Stimulated activated naive CD4-positive, alpha-beta T cell (primary cell): Measurements from ENCODE around the gene ZCCHC3.
A peak's percentile ranks its signal among the peaks of the same experiment; 100 is the strongest.
"Not testable (repeated sequence)": the region's sequence is repeated elsewhere in the genome, so short reads cannot be mapped to it uniquely, and the experiment has no call there.

Experiments
- DNase-seq, 6 experiments: peaks; one replicate each; lab custom pipeline; 2025; lab: John Stamatoyannopoulos, UW

The ZCCHC3 gene

DNA sequence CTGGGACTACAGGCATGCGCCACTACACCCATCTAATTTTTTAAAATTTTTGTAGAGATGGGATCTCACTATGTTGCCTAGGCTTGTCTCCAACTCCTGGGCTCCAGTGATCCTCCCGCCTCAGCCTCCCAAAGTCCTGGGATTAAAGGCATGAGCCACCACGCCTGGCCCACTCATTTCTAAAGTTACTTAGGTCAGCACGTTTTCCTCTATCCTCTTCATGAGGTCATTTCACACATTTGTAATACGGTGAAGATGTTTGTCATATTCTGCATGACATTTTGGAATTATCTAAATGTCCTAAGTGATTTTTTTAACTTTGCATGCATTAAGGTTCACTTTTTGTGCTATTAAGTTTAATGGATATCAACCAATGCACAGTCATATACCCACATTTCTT lies 16.0 kb downstream of the ZCCHC3 start:
- DNase-seq = no peak

DNA sequence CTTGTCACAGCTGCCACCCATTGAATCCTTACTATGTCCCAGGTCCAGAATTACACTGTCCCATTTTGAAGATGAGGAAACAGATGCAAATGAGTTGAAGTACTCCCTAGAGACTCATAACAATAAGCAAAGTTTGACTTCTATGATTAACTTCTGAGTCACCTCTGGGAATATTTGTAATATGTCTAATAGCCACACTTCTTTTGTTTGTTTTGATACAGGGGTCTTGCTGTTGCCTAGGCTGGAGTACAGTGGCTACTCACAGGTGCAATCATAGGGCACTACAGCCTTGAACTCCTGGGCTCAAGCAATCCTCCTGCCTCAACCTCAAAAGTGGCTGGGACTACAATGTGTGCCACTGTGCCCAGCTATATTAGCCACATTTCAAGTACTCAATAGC lies 16.6 kb downstream of the ZCCHC3 start:
- DNase-seq = no peak

DNA sequence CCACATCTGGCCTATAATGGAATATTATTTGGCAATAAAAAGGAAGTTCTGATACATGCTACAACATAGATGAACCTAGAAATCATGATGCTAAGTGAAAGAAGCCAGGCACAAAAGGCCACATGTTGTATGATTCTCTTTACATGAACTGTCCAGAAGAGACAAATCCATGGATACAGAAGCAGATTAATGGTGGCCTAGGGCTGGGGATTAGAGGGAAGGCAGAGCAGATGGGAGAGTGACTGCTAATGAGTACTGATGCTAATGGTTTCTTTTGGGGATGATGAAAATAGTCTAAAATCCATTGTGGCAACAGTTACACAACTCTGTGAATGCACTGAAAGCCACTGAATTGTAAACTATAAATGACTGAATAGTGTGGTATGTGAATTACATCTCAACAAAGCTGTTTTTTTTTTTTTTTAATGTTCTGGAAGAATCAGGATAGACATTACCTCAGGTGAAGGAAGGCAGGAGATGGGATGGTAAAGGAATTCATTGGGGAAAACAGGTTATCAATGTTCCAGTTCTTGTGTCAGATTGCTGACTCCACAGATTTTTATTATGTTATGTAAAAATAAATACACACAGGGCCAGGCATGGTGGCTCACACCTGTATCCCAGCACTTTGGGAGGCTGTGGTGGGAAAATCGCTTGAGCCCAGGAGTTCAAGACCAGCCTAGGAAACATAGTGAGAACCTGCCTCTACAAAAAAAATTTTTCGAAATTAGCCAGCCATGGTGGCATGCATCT lies 19.1 kb downstream of the ZCCHC3 start:
- no peak for DNase-seq

DNA sequence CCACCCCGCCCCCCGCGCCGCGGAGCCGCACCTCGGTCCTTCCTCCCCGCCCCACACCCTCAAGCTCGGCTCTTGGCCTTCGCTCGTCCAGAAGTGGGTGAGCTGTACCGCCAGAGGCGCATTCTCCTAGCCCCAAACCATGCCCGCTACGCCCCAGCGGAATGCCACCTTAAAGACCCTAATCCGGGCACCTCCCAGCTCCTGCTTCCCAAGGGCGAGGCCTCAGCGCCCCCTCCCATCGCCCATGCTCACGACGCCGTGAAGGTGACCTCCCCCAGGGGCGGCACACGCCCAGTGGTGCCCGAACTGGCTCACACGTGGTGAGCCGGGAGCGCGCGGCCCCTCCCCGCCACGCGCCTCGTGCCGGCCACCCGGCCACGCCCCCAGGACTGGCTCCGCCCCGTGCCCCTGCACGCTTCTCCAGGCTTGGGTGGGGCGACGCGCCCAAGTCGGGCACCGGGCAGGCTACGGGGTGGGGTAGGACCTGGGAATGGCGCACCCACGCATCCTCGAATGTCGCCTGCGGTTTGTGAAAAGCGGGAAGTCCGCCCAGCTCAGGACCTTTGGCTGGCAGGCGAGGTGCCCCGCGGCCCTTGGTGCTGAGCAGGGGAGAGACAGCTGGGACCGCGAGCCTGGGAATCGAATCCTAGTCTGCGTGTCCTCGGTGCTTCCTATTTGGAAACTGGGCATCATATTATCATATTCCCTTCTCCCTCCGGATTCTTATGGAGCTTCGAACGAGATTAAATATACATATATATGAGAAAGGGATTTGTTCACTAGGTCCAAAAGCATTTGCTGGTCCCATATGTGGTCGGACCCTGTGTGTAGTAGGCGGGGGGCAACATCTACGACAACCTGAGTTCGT lies 27.0 kb downstream of the ZCCHC3 start:
- DNase-seq = peak; percentile 64 to 84 (median 83)

DNA sequence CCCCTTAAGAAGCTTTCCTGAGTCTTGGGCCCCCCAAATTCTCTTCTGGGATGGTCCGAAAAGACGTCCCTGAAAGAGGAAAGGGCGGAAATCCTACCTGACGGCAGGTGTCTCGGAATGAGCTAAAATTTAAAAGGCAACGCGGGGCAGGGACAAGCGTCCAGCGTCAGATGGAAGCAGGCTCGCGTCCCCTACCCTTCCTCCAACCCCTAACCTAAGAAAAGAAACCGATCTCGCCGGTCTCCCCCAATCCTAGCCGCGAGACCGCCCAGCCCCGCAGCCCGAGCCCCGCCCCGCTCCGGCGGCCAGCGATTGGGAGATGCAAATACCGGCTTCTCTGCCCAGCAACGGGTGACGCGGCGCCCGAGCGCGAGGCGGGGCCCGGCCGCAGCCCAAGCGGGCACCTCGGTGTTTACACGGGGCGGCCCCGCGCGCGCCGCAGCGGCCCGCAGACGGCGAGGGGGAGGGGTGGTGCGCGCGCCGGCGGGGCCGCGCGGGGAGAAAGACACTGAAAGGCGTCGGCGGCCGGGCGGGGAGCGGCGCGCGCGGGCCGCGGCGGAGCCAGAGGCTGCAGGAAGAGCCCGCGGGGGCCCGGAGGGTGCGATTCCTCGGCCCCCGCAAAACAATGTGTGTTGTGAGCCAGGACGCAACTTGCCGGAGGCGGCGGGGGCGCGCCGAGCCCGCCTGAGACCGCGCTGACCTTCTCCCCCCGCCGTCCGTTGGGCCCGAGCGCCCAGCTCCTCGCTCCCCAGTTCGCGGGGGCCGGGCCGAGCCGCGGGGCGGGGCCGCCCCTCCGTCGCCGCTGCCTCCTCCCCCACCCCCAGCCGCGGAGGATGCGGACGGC lies 27.9 kb downstream of the ZCCHC3 start, which contains the start of gene SOX12:
Gene SOX12 (plus strand): TSS at position 508 of the 844 bp plus-strand sequence. CDS start 373 bp downstream, outside the sequence.
- DNase-seq = peak; percentile 88 to 97 (median 92)

DNA sequence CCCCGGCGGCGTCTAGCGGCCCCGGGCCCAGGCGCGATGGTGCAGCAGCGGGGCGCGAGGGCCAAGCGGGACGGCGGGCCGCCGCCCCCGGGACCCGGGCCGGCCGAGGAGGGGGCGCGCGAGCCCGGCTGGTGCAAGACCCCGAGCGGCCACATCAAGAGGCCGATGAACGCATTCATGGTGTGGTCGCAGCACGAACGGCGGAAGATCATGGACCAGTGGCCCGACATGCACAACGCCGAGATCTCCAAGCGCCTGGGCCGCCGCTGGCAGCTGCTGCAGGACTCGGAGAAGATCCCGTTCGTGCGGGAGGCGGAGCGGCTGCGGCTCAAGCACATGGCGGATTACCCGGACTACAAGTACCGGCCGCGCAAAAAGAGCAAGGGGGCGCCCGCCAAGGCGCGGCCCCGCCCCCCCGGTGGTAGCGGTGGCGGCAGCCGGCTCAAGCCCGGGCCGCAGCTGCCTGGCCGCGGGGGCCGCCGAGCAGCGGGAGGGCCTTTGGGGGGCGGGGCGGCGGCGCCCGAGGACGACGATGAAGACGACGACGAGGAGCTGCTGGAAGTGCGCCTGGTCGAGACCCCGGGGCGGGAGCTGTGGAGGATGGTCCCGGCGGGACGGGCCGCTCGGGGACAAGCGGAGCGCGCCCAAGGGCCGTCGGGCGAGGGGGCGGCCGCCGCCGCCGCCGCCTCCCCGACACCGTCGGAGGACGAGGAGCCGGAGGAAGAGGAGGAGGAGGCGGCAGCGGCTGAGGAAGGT lies 28.7 kb downstream of the ZCCHC3 start:
- DNase-seq = peak; percentile 28 to 76 (median 52)

DNA sequence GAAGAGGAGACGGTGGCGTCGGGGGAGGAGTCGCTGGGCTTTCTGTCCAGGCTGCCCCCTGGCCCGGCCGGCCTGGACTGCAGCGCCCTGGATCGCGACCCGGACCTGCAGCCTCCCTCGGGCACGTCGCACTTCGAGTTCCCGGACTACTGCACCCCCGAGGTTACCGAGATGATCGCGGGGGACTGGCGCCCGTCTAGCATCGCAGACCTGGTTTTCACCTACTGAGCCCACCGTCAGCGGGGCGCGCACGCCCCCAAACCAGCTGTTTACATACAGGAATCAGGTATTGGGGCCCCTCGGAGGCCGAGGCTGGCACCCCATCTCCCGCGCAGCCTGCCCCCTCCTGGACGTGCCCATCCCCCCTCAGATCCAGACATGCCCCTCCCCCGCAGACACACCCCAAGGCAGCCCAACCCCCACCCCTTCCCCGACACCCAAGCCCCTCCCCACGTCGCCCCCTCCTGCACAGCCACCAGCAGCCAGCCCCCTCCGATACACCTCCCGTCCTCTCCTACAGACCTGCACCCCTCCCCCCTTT lies 29.3 kb downstream of the ZCCHC3 start:
- DNase-seq = peak in 2 of 6 experiments; percentile 63 to 68

DNA sequence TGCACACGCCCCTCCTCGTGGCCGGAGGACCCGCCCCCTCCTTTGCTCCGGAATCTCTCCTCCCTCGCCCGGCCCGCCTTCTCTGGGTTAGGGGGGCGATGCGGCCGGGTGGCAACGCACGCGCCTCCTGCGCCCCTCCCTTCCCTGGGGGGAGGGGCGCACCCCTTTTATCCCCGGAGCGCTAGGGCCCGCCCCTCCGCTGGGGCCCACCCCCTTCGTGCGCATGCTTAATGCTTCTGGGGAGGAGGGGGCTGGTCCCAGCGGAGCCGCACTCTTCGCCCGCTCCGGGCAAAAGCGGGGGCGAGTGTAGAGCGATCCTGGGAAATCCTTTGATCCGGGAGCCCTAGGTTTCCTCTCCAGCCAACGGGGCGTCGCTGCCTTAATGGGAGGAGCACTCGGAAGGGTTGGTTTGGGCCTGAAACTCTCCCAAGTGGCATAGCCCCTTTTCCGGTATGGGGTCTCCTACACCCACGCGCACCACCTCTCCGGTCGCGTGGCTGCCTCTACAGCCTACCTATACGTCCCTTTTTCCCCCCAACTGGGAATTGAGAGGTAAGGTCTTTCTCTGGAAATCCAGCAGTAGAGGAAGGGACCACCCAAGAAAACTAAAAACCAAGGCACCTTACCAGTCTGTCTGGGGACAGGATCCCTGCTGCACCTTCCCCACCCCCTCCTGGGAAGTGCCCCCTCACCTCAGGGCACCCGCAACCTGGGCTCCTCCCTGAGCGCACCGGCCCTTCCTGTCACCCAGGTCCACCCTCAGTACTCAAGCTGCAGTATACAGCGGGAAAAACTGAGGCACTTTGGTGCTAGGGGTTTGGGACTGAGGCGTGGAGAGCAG lies 30.0 kb downstream of the ZCCHC3 start:
- peak; percentile 71 to 87 (median 82) for DNase-seq

DNA sequence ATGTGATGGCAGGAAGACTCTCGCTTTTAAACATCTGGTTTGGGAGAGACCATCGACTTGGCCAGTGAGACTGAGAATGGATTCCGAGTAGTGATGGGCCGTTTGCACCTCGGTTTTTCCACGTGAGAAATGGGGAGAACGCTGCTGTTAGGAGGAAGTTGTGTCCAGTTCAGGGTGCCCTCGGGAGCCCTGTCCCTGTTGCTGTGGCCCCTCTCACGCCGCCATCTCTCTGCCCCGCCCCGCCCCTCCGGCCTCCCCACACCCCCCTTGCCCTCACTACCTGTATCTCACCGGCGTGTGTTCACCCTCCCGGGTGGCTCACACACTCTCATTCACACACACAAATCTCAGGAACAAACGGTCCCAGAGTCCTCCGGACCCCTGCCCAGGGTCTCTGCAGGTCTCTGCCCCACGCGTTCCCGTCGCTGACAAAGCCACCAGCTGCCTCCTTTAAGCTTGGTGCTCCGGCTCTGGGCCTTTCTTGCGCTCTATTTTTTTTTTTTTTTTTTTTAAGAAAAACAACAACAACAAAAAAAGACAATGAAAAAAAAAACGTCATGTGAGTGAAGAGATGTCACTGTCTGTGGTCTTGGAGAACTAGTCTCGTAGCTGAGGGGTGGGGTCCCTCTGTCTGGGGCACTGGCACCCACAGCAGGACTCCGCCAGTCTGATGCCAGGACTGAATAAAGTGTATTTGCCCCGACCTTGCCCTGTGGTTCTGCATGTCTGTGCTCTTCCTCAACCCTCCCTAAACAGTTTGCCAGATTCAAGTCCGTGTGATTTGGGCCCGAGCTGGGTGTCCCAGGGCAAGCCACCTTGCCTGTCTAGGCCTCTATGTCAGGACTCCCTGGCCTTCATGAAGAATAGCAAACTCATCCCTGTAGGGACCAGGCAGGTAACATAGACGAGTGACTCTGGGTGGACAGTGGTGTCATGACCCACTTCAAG lies 30.9 kb downstream of the ZCCHC3 start:
- peak in 4 of 6 experiments; percentile 9 to 34 (median 16) for DNase-seq

DNA sequence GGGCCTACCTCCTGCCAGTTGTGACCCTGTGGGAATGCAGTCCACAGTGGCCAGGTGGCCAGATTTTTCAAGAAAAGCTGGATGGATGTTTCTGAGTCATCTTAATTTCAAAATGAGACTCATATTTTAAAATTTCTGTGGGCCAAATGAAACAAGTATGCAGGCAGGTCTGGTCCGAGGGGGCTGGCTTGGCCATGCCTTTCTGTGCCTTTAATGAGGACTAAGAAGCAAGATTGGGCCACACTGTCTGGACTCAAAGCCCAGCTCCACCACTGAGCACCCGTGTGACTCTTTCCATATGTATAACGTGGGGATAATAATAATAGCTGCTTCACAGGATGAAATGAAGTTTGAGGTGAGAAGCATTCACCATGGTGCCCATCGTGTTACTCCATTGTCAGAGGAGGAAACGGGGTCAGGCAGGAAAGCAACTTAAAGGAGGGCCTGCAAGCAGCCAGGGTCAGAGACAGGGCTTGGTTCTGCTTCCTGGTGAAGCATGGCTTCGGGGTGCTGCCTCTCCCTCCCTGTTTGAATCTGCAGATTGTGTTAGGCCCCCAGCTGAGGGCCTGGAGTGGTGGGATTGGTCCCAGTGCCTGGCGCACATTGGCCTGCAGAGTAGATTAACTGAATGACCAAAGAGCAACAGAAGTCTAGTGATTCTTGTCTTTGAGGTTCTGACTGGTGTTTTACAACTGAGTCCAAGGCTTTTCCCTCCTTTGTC lies 31.8 kb downstream of the ZCCHC3 start:
- DNase-seq = no peak

DNA sequence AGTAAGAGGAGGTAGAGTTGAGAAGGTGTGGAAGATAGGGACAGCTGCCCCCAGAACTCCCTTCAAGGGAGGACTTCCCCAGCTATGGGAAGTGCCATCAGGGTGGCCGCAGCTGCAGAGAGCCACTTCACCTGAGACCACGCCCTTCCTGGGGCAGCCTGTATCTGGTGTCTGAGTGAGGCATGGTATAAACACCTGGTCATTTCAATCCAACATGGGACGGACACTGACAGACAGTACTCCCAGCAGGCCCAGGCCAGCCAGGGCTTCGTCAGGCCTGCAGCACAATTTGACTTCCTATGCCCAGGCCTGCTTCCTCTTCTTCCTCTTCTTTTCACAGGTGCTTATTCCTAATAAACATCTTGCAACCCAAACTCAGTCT lies 32.5 kb downstream of the ZCCHC3 start:
- DNase-seq = no peak

DNA sequence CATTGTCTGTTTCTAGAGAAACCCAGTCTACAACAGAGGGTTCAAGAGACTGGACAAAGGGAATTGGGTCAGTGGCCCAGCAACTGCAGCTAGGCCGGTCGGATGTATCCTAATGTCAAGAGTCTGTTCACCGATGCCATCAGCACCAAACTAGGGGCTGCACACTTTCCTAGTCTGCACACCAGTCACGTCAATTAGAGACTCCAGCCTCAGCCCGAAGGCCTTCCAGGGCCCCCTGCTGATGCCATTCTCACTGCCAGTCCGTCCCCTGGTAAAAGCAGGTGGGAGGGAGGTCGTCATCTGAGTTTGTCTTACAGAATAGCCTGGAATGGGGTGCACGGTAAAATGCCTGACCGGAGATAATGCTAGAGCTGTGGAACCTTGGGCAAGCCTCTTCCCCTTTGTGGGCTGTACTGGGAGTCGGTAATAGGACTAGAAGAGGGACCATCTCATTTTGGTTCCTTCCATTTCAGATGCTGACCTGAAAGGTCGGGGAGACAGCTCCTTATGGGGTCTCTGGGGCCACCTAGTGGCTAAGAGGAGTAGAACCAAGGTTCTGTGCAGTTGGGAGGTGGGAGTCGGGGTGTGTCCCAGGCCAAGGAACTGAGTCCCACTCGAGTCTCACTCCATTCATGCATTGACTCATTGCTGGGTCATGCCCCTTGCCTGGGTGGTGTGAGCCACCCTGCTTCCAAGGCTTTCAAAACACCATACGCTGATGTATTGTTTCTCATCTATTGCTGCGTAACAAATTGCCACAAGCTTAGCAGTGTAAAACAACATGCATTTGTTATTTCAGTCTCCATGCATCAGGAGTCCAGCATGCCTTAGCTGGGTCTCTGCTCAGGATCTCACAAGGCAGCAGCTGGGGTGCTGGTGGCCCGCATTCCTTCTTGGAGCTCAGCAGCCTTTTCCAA lies 33.1 kb downstream of the ZCCHC3 start:
- DNase-seq = peak; percentile 38 to 71 (median 56)

DNA sequence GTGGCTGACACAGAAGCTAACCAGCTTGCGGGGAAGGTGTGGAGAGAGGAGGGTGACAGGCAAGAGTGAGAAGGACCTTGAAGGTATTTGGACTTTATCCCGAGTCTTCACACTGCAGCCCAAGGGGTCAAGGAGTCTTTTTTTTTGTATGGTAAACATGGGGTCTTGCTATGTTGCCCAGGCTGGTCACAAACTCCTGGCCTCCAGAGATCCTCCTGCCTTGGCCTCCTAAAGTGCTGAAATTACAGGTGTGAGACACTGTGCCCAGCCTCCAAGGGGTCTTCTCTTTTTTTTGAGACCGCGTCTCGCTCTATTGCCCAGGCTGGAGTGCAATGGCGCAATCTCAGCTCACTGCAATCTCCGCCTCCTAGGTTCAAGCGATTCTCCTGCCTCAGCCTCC lies 37.2 kb downstream of the ZCCHC3 start:
- DNase-seq = no peak

DNA sequence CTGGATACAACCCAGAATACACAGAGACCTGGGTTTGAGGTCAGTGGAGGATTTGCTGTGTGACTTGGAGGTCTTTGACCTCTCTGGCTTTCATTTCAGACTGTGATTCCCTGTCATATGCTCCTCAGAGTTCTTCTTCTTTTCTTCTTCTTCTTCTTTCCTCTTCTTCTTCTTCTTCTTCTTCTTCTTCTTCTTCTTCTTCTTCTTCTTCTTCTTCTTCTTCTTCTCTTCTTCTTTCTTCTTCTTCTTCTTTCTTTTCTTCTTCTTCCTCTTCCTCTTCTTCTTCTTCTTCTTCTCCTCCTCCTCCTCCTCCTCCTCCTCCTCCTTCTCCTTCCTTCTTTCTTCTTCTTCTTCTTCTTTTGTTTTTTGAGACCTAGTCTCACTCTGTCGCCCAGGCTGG lies 38.7 kb downstream of the ZCCHC3 start:
- not testable (repeated sequence) for DNase-seq

DNA sequence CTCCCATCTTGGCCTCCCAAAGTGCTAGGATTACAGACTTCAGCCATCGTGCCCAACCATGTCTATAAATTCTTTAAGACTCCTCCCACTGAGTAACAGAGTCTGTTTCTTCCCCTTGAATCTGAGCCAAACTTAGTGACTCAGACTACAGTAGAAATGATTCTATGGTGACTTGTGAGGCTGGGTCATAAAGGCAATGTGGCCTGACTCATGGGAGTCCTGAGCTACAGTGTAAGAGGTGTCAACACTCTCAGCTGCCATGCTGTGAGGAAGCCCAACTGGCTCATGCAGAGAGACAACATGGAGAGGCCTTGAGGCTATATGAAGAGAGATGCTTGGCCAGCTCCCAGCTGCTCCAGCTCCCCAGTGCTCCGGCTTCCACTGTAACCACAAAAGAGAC lies 44.3 kb downstream of the ZCCHC3 start:
- DNase-seq = no peak

DNA sequence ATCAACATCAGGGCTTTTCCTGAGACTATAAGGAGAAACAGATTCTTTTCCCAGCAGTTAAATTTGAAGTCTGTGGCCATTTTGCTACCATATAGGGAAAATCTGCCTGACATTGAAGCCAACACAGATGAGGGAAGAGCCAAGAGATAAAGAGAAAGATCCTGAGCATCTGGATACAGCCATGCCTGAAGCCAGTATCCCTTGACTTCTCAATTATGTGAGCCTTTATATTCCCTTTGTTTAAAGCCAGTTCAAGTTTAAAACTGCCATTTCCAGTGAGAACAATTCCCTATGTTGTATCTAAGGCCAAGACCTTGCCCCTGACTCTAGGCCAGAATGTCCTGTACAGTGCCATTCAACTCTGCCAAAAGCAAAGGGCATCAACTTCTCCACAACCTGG lies 45.7 kb downstream of the ZCCHC3 start:
- DNase-seq = no peak

DNA sequence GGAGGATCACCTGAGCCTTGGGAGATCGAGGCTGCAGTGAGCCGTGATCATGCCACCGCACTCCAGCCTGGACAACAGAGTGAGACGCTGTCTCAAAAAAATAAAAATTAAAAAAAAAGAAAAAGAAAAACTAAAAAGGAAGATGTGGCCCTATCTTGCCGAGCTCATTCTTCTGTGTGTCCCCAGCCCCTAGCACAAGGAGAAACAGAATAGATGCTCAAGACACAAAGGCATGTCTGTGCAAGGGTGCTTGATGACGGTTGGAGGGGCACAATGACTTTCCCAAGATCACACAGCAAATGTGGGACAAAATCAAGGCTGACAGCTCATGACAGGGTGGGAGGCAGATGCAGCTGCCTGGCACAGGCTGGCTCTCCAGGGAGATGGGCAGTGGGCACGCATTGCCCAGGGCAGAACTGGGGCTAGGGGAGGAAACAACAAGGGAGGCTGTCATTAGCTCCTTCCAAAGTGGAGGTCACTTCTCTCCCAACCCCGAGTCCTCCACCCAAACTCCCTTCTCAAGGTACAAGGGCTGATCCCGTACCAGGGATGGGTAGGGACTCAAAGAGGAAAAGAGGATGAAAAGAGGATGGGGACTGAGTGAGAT lies 48.8 kb downstream of the ZCCHC3 start:
- no peak for DNase-seq
